ENCODE data around the gene TASP1.

DNA sequence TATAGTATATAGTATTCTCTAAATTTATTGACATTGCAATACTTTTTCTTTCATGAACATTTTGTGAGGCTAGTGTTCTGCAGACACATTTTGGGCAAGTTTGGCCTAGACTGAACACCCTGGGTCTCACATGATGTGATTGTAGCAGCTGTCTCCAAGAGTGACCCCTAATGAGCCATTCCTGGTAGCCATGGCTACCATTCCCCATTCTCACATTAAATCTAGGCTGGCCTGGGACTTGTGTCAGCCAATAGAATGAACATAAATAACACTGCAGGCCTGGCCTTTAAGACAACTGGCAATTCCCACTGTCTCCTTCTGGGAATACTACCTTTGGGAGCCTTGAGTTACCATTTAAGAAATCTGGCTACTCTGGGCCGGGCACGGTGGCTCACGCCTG lies 38.0 kb upstream of the TASP1 start:
- TF ChIP-seq, protein P1, sequence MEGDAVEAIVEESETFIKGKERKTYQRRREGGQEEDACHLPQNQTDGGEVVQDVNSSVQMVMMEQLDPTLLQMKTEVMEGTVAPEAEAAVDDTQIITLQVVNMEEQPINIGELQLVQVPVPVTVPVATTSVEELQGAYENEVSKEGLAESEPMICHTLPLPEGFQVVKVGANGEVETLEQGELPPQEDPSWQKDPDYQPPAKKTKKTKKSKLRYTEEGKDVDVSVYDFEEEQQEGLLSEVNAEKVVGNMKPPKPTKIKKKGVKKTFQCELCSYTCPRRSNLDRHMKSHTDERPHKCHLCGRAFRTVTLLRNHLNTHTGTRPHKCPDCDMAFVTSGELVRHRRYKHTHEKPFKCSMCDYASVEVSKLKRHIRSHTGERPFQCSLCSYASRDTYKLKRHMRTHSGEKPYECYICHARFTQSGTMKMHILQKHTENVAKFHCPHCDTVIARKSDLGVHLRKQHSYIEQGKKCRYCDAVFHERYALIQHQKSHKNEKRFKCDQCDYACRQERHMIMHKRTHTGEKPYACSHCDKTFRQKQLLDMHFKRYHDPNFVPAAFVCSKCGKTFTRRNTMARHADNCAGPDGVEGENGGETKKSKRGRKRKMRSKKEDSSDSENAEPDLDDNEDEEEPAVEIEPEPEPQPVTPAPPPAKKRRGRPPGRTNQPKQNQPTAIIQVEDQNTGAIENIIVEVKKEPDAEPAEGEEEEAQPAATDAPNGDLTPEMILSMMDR (IDR thresholded peaks at IDR 0.05; ENCODE audit: insufficient read depth, low read length, poor library complexity, severe bottlenecking) = no peak
- TF ChIP-seq EZH2phosphoT487 (conservative IDR thresholded peaks at IDR 0.05; ENCODE audit: low read length) = no peak
